Suprapubic skin (tissue), 4 donors: ENCODE measurements around the gene MRPL16. TPM values are rescaled to one million over a fixed set of nuclear protein-coding genes. Genes with fewer than 3 reads are reported as not detected.
"Not testable (repeated sequence)": the region's sequence is repeated elsewhere in the genome, so short reads cannot be mapped to it uniquely, and the experiment has no call there.

Experiments used
- DNase-seq, 2 donors: peaks; one replicate each; pipeline ENCODE4 v3.0.0-alpha.2; 2019; ENCODE audit warnings: low spot score in 2 of 2
- H3K27ac ChIP-seq: fragments of 200-600 bp; sonication (generic); one replicate; pipeline ENCODE4 v1.5.1; 2019
- H3K27me3 ChIP-seq: fragments of 200-600 bp; sonication (generic); one replicate; pipeline ENCODE4 v1.5.1; 2019
- H3K36me3 ChIP-seq: fragments of 200-600 bp; sonication (generic); one replicate; pipeline ENCODE4 v1.5.1; 2019
- H3K4me1 ChIP-seq: fragments of 200-600 bp; sonication (generic); one replicate; pipeline ENCODE4 v1.5.1; 2019
- H3K4me3 ChIP-seq: fragments of 200-600 bp; sonication (generic); one replicate; pipeline ENCODE4 v1.5.1; 2019; ENCODE audit warnings: mild to moderate bottlenecking
- H3K9me3 ChIP-seq: fragments of 200-600 bp; sonication (generic); one replicate; pipeline ENCODE4 v1.5.1; 2019
- EP300 ChIP-seq: sonication (generic); formaldehyde crosslinking; IDR thresholded peaks from one replicate; pipeline ENCODE4 v1.6.1; 2017; ENCODE audit warnings: antibody characterized with exemption
- POLR2A ChIP-seq, 2 donors: fragments of 450-650 bp; IDR thresholded peaks; one replicate each; pipeline ENCODE4 v1.6.1; 2017; ENCODE audit warnings: antibody characterized with exemption in 2 of 2, mild to moderate bottlenecking in 2 of 2, moderate library complexity in 2 of 2
- POLR2AphosphoS5 ChIP-seq, 3 donors: sonication (generic); formaldehyde crosslinking; IDR thresholded peaks; one replicate each; pipeline ENCODE4 v1.6.1; 2017; ENCODE audit warnings: antibody characterized with exemption in 3 of 3
- WGBS: methylation state at CpG from one replicate; pipeline ENCODE4 v1.1.5; 2018; 5-methylcytosine and 5-hydroxymethylcytosine counted together
- total RNA-seq, 4 donors: library from RNA; depleted of rRNA; stranded (reverse); fragments of >200 nt; gene quantifications; one replicate each; pipeline ENCODE4 v1.1.0, GENCODE V29; 2016
- TF ChIP-seq, protein P1 (sequence below), 2 donors: fragments of 200-600 bp in 1 of 2; fragments of 450-650 bp in 1 of 2; sonication (generic) in 1 of 2; IDR thresholded peaks; one replicate each; pipeline ENCODE4 v1.5.1; 2016 to 2019; ENCODE audit warnings: antibody characterized with exemption in 2 of 2, mild to moderate bottlenecking in 1 of 2, moderate library complexity in 1 of 2

The MRPL16 gene
- 10 to 100 TPM; 27.8 to 42.0 (median 32.4) TPM for total RNA-seq

GRCh38 chr11:59810189-59810910 is at the start of gene MRPL16:
Gene MRPL16 (minus strand): TSS chr11:59810778. CDS start chr11:59810658, 120 bp downstream.
- peak; percentile 94 to 95 for DNase-seq
- H3K27ac ChIP-seq = peak within 1 kb of the TSS; percentile 90
- peak within 1 kb of the TSS; percentile 90 for H3K4me3 ChIP-seq
- H3K4me1 ChIP-seq = peaks cover 21% of the 10 kb centered on the region
- no peaks in the 10 kb centered on the region for H3K9me3 ChIP-seq
- TF ChIP-seq, protein P1, sequence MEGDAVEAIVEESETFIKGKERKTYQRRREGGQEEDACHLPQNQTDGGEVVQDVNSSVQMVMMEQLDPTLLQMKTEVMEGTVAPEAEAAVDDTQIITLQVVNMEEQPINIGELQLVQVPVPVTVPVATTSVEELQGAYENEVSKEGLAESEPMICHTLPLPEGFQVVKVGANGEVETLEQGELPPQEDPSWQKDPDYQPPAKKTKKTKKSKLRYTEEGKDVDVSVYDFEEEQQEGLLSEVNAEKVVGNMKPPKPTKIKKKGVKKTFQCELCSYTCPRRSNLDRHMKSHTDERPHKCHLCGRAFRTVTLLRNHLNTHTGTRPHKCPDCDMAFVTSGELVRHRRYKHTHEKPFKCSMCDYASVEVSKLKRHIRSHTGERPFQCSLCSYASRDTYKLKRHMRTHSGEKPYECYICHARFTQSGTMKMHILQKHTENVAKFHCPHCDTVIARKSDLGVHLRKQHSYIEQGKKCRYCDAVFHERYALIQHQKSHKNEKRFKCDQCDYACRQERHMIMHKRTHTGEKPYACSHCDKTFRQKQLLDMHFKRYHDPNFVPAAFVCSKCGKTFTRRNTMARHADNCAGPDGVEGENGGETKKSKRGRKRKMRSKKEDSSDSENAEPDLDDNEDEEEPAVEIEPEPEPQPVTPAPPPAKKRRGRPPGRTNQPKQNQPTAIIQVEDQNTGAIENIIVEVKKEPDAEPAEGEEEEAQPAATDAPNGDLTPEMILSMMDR (IDR thresholded peaks at IDR 0.05) = peak in 1 of 2 donors; percentile 17
- no peak for TF ChIP-seq POLR2A (IDR thresholded peaks at IDR 0.05)
- peak in 1 of 3 donors; percentile 55 for TF ChIP-seq POLR2AphosphoS5 (IDR thresholded peaks at IDR 0.05)
- TF ChIP-seq EP300 = no peak
- peaks cover 32% of the 10 kb centered on the region for H3K36me3 ChIP-seq
- WGBS = under 1% methylated on average over 38 of the region's 54 CpGs
- H3K27me3 ChIP-seq = no peaks in the 10 kb centered on the region

GRCh38 chr11:59859673-59860072 is 49.1 kb upstream of the MRPL16 start:
- no peak overlapping the region for H3K4me3 ChIP-seq
- H3K27me3 ChIP-seq = no peaks in the 10 kb centered on the region
- H3K9me3 ChIP-seq = no peaks in the 10 kb centered on the region
- DNase-seq = no peak
- peaks cover 4% of the 10 kb centered on the region for H3K4me1 ChIP-seq
- no peak overlapping the region for H3K27ac ChIP-seq
- TF ChIP-seq POLR2AphosphoS5 (IDR thresholded peaks at IDR 0.05) (no peak), EP300 (no peak), POLR2A (IDR thresholded peaks at IDR 0.05) (no peak)
- TF ChIP-seq, protein P1 (IDR thresholded peaks at IDR 0.05) = no peak
- no peaks in the 10 kb centered on the region for H3K36me3 ChIP-seq

- no peaks in the 10 kb centered on the region for H3K36me3 ChIP-seq
- H3K27ac ChIP-seq = no peak overlapping the region
Measured at GRCh38 chr11:59857439-59858434, 47.2 kb upstream of the MRPL16 start.

GRCh38 chr11:59854871-59855270 is 44.3 kb upstream of the MRPL16 start:
- Histone ChIP-seq H3K36me3 (no peaks in the 10 kb centered on the region), H3K4me3 (no peak overlapping the region), H3K9me3 (no peaks in the 10 kb centered on the region), H3K27me3 (no peaks in the 10 kb centered on the region), H3K4me1 (peaks cover 4% of the 10 kb centered on the region), H3K27ac (no peak overlapping the region)
- no peak for DNase-seq
- TF ChIP-seq, protein P1 (IDR thresholded peaks at IDR 0.05) = no peak
- TF ChIP-seq POLR2A (IDR thresholded peaks at IDR 0.05) (no peak), EP300 (no peak), POLR2AphosphoS5 (IDR thresholded peaks at IDR 0.05) (no peak)
- 52% methylated on average over 2 of the region's 2 CpGs for WGBS

More at GRCh38 chr11:59857439-59858434, 47.2 kb upstream of the MRPL16 start:
- Histone ChIP-seq H3K4me3 (no peak overlapping the region), H3K4me1 (peaks cover 4% of the 10 kb centered on the region), H3K27me3 (no peaks in the 10 kb centered on the region), H3K9me3 (no peaks in the 10 kb centered on the region)
- 64% methylated on average over 10 of the region's 10 CpGs for WGBS
- no peak for DNase-seq
- TF ChIP-seq POLR2AphosphoS5 (IDR thresholded peaks at IDR 0.05) (no peak), POLR2A (IDR thresholded peaks at IDR 0.05) (no peak), EP300 (no peak)
- TF ChIP-seq, protein P1 (IDR thresholded peaks at IDR 0.05) = no peak

DNA sequence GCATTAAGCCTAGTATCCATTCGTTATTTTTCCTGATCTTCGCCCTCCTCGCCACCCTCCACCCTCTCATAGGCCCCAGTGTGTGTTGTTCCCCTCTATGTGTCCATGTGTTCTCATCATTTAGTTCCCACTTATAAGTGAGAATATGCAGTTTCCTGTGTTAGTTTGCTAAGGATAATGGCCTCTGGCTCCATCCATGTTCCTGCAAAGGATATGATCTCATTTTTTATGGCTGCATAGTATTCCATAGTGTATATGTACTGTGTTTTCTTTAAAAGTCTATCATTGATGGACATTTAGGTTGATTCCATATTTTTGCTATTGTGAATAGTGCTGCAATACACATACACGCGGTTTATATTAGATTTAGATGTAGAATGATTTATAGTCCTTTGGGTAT is 40.8 kb upstream of the MRPL16 start:
- not testable (repeated sequence) for DNase-seq, H3K27ac ChIP-seq
- WGBS = 93% methylated on average over 5 of the region's 5 CpGs

GRCh38 chr11:59849551-59849950 is 39.0 kb upstream of the MRPL16 start:
- 96% methylated on average over 2 of the region's 2 CpGs for WGBS

More for the DNA sequence above, 40.8 kb upstream of the MRPL16 start:
- H3K36me3 ChIP-seq, H3K4me3 ChIP-seq, H3K27me3 ChIP-seq, H3K9me3 ChIP-seq, H3K4me1 ChIP-seq: not testable (repeated sequence)

More at GRCh38 chr11:59849551-59849950, 39.0 kb upstream of the MRPL16 start:
- not testable (repeated sequence) for DNase-seq, H3K4me1 ChIP-seq, H3K27ac ChIP-seq, H3K9me3 ChIP-seq, H3K4me3 ChIP-seq, H3K27me3 ChIP-seq, H3K36me3 ChIP-seq
